GM21381 (cell line): Measurements from ENCODE around the gene SRSF8.
"Not testable (repeated sequence)": the region's sequence is repeated elsewhere in the genome, so short reads cannot be mapped to it uniquely, and the experiment has no call there.

ENCODE experiments used
- ATAC-seq: cut with Tn5 transposase; IDR thresholded peaks from one replicate; pipeline ENCODE4 v1.9.1; 2021; ENCODE audit warnings: mild to moderate bottlenecking, moderate library complexity; ENCODE audit not compliant: unreplicated experiment

SRSF8 gene

GRCh38 chr11:95066716-95067038 is at the start of gene SRSF8:
Gene SRSF8 (plus strand): TSS chr11:95066919. CDS start chr11:95067227, 308 bp downstream.
- peak; percentile 36 for ATAC-seq

- not testable (repeated sequence) for ATAC-seq
Measured at GRCh38 chr11:95021468-95021867, 45.3 kb upstream of the SRSF8 start.

GRCh38 chr11:95024958-95025357 is 41.8 kb upstream of the SRSF8 start, which contains the start of gene KDM4E:
Gene KDM4E (plus strand): TSS chr11:95025258. CDS start chr11:95025558, 300 bp downstream.
- ATAC-seq, result no peak

DNA sequence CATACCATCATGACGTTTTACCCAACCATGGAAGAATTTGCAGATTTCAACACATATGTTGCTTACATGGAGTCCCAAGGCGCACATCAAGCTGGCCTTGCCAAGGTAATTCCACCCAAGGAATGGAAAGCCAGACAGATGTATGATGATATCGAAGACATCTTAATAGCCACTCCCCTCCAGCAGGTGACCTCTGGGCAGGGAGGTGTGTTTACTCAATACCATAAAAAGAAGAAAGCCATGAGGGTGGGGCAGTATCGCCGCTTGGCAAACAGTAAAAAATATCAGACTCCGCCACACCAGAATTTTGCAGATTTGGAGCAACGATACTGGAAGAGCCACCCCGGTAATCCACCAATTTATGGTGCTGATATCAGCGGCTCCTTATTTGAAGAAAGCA is 41.1 kb upstream of the SRSF8 start:
- ATAC-seq, result not testable (repeated sequence)

DNA sequence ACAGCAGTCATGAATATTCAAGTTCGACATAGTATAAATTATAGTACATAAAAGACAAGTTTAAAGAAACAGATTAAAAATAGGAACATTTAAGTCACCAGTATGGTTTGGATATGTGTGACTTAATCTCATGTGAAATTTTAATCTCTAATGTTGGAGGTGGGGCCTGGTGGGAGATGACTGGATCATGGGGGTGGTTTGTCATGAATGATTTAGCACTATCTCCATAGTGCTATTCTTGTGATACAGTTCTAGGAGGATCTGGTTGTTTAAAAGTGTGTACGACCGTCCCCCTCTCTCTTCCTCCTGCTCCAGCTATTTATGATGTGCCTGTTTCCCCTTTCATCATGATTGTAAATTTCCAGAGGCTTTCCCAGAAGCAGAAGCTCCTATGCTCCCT is 38.4 kb upstream of the SRSF8 start:
- no peak for ATAC-seq

DNA sequence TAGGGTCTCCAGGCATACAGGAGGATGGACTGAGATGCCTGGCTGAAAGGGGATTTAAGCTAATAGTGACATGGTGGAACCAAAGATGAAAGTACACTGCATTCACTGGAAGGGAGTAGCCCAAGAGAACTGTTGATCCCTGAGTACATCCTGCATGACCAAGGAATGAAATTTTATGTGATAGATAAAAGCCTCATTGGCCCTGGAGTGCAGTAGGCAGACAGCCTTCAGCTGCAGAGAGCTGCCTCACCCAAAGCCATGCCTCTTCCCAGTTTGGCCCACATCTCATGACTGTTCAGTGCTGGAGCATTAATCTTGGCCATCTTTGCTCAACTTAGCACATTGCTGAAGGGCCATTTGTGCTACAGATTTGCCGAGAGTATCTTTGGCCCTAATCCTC is 33.7 kb upstream of the SRSF8 start:
- ATAC-seq, result no peak

DNA sequence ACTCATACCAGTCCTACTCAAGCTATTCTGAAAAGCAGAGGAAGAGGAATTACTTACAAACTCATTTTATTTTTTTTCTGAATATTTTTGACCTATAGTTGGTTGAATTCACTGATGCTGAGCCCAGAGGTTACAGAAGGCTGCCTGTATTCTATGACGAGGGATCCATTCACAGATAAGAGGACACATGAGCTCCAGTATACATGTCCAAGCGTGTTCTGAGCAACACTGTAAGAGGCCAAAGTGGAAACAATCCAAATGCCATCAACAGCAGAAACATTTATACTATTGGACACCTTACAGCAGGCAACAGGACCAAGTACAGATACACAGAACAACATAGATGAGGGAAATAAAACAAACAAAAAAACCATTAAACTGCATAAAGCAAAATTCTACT is 31.4 kb upstream of the SRSF8 start:
- no peak for ATAC-seq

- not testable (repeated sequence) for ATAC-seq
Measured at GRCh38 chr11:95037356-95038035, 29.2 kb upstream of the SRSF8 start.

GRCh38 chr11:95042239-95042638 is 24.5 kb upstream of the SRSF8 start:
- ATAC-seq, result no peak

DNA sequence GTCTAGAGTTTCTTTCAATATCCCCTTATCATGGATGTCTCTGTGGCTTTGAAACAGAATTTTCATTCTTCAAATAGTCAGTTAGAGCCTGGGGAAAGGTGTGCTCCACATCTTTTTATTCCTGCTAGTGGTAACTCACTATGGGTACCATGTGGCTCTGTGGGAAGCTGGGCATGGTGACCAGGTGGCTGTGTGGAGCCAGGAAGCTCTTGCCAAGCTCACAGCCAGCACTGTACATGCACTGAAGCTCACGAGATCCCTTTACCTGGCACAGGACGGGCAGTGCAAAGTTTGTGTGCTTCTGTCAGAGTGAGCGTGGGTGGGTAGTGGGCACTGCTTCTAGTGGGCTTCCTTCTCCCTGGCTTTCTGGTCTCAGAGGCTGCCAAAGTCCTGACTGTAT is 23.8 kb upstream of the SRSF8 start:
- ATAC-seq, result no peak

DNA sequence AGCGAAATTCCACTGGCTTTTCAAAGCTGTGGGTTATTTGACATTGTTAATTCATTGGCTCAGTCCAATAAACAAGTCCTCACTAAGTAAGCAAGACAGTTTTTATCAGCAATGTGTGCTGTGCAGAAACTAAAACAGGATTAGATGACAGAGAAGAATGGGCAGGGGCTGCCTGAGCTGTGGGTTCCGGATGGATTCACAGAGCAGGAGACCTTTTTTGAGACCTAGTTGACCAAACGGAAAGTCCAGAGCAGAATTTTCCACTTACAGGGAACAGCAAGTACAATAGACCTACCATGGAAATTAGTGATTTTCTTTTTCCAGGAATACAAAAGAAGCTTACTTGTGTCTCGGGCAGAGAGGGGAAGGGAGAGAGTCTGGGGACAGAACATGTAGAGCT is 22.7 kb upstream of the SRSF8 start:
- ATAC-seq, result no peak

DNA sequence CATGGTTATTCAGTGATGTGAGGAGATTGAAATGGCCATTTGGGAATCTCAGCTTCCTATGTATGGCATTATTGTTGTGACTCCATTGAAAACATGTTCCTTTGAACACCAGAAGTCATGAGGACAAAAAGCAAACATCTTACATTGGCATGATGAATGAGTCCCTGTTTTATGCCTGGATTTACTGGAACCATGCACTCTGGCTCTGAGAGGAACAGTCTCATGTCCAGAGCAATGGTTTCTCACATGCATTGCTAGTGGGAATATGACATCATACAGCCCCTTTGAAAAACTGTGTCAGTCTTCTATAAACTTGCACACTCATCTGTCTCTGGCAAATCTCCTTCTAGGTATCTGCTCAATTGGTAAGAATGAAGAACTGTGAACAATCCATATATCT is 20.9 kb upstream of the SRSF8 start:
- no peak for ATAC-seq

DNA sequence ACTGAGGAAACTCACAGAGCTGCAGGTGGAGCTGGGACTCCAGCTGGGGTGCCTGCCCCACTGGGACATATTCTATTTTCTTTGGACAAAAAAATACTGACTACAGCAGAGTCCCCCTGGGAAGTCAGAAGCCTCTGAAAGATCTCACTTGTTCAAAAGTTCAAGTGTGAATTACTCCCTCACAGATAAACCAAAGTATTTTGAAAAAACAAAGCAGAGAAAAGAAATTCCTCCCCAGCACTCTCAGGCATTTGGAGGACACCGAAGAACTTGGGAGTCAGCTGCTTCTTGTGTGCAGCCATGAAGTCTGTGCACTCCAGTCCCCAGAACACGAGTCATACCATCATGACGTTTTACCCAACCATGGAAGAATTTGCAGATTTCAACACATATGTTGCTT is 17.6 kb upstream of the SRSF8 start, which contains the start of gene KDM4F:
Gene KDM4F (plus strand): TSS at position 301 of the 400 bp plus-strand sequence.
- not testable (repeated sequence) for ATAC-seq

- ATAC-seq, result no peak
Measured at GRCh38 chr11:95050595-95051202, 16.0 kb upstream of the SRSF8 start.

DNA sequence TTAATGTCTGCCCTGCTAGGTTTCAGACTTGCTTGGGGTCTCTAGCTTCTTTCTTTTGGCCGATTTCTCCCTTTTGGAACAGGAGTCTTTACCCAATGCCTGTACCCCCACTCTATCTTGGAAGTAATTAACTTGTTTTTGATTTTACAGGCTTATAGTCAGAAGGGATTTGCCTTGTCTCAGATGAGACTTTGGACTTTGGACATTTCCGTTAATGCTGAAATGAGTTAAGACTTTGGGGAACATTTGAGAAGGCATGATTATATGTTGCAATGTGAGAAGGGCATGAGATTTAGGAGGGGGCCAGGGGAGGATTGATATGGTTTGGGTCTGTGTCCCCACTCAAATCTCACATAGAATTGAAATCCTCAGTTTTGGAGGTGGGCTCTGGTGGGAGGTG is 12.4 kb upstream of the SRSF8 start:
- ATAC-seq, result no peak

GRCh38 chr11:95055283-95055897 is 11.3 kb upstream of the SRSF8 start:
- ATAC-seq, result peak; percentile 93

GRCh38 chr11:95057959-95058358 is 8.8 kb upstream of the SRSF8 start:
- no peak for ATAC-seq

DNA sequence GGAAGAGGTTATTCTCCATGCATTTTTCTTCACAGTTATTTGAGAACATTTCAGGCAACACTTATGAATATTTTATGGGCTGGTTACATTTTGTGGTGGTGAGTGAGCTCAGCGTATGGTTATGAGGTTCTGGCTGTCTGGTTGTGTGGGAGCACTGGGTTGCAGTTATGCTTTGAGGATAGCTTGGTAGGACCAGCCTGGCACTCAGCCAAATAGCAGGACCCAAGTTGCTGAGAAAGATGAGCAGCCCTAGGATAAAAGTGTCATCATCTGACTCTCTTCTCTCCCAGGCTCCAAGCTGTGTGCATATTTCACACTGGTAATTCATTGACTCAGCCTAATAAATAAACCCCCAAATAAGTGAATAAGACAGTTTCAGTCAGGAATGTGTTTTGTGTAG is 8.1 kb upstream of the SRSF8 start:
- no peak for ATAC-seq

GRCh38 chr11:95059046-95059445 is 7.7 kb upstream of the SRSF8 start:
- no peak for ATAC-seq

- ATAC-seq, result no peak
Measured at GRCh38 chr11:95065336-95065735, 1.4 kb upstream of the SRSF8 start.

DNA sequence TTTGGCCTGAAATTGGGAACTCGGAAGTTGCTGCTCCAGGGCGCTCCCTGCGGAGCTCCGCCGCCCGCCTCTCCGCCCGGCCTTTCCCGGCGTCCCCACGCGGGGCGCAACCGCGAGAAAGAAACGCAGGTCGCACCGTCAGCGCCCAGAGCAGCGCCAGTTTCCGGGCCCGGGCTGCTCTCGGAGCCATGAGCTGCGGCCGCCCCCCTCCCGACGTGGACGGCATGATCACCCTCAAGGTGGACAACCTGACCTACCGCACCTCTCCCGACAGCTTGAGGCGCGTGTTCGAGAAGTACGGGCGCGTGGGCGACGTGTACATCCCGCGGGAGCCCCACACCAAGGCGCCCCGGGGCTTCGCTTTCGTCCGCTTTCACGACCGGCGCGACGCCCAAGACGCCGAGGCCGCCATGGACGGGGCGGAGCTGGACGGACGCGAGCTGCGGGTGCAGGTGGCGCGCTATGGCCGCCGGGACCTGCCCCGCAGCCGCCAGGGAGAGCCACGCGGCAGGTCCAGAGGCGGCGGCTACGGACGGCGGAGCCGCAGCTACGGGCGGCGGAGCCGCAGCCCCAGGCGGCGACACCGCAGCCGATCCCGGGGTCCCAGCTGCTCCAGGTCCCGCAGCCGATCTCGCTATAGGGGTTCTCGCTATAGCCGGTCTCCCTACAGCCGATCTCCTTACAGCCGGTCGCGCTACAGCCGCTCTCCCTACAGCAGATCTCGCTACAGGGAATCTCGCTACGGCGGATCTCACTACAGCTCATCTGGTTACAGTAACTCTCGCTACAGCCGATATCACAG is 521 bp downstream of the SRSF8 start:
- ATAC-seq, result peak; percentile 68
